Measurements from ENCODE around the gene MEF2A. TPM values are rescaled to one million over a fixed set of nuclear protein-coding genes. Genes with fewer than 3 reads are reported as not detected.
"Not testable (repeated sequence)": the region's sequence is repeated elsewhere in the genome, so short reads cannot be mapped to it uniquely, and the experiment has no call there.

MEF2A gene
- total and polyA plus RNA-seq, 2 donors: 27.4 to 32.4 TPM

- peak in 1 of 9 donors; percentile 19 for DNase-seq (ENCODE audit: low read depth in 6 of 9, low spot score in 9 of 9)
- H3K36me3 ChIP-seq (ENCODE audit: control insufficient read depth in 2 of 2, insufficient read depth in 2 of 2, low read length in 1 of 2): no peaks in the 10 kb centered on the region
- peak overlapping the region in 1 of 2 donors; percentile 27 for H3K27ac ChIP-seq (ENCODE audit: low read depth in 1 of 2, low read length in 1 of 2)
- H3K4me1 ChIP-seq (ENCODE audit: control insufficient read depth in 2 of 2, insufficient read depth in 2 of 2, low read length in 2 of 2): peaks cover 7 to 25% of the 10 kb centered on the region in 2 donors
- H3K9me3 ChIP-seq (ENCODE audit: control insufficient read depth in 2 of 2, insufficient read depth in 1 of 2, low read length in 1 of 2): peaks cover 0 to 4% of the 10 kb centered on the region in 2 donors
- no peaks in the 10 kb centered on the region for H3K27me3 ChIP-seq (ENCODE audit: control insufficient read depth in 2 of 2, insufficient read depth in 1 of 2, low read length in 1 of 2)
- WGBS: 89% methylated on average over 1 of the region's 1 CpG
- H3K4me3 ChIP-seq (ENCODE audit: low read length in 2 of 2): no peak overlapping the region
Measured at GRCh38 chr15:99734575-99734974, 168.8 kb downstream of the MEF2A start.

DNA sequence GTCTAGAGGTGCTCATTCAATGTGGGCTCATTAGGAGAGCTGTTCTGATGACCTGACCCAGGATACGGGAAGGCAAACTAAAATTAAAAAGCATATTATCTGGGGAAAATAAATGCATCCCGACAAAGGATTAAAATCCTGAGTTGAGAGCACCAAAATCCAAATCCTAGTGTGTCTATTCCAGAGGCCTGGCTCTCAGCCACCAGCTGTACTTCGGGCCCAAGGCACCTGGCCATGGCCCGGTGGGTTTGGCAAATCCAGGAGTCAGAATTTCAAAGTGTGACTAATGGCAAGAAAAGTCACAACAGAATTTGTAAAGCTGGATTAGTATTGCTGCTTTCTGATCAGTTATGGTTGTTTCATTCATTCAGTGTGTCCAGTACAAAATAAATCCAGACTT, 170.1 kb downstream of the MEF2A start:
- Histone ChIP-seq H3K27me3 (ENCODE audit: control insufficient read depth in 2 of 2, insufficient read depth in 1 of 2, low read length in 1 of 2) (no peaks in the 10 kb centered on the region), H3K4me1 (ENCODE audit: control insufficient read depth in 2 of 2, insufficient read depth in 2 of 2, low read length in 2 of 2) (peaks cover 7 to 25% of the 10 kb centered on the region in 2 donors), H3K9me3 (ENCODE audit: control insufficient read depth in 2 of 2, insufficient read depth in 1 of 2, low read length in 1 of 2) (peaks cover 0 to 4% of the 10 kb centered on the region in 2 donors), H3K36me3 (ENCODE audit: control insufficient read depth in 2 of 2, insufficient read depth in 2 of 2, low read length in 1 of 2) (no peaks in the 10 kb centered on the region), H3K27ac (ENCODE audit: low read depth in 1 of 2, low read length in 1 of 2) (no peak overlapping the region), H3K4me3 (ENCODE audit: low read length in 2 of 2) (no peak overlapping the region)
- no peak for DNase-seq (ENCODE audit: low read depth in 6 of 9, low spot score in 9 of 9)
- WGBS: 93% methylated on average over 4 of the region's 4 CpGs

DNA sequence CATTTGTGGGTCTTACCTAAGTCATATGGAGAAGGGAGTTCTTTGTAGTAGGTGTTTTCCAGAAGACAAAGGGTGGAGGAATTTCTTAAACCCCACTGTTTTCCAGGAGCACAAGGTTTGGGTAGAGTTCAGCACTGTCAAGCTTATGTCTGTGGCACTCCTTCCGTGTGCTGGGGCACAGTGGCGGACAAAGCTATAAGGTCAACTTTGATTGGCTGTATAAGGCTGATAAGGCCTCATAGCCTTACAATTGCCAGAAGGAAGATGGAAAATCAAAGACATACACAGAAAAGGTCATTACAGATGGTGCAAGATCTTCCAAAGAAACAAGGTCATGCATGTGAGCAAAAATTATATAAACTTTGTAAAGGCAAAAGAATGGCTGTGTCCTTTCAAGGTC, 170.9 kb downstream of the MEF2A start:
- Histone ChIP-seq H3K36me3 (ENCODE audit: control insufficient read depth in 2 of 2, insufficient read depth in 2 of 2, low read length in 1 of 2) (no peaks in the 10 kb centered on the region), H3K9me3 (ENCODE audit: control insufficient read depth in 2 of 2, insufficient read depth in 1 of 2, low read length in 1 of 2) (peaks cover 0 to 4% of the 10 kb centered on the region in 2 donors), H3K4me1 (ENCODE audit: control insufficient read depth in 2 of 2, insufficient read depth in 2 of 2, low read length in 2 of 2) (peaks cover 7 to 21% of the 10 kb centered on the region in 2 donors), H3K27ac (ENCODE audit: low read depth in 1 of 2, low read length in 1 of 2) (no peak overlapping the region), H3K4me3 (ENCODE audit: low read length in 2 of 2) (no peak overlapping the region), H3K27me3 (ENCODE audit: control insufficient read depth in 2 of 2, insufficient read depth in 1 of 2, low read length in 1 of 2) (no peaks in the 10 kb centered on the region)
- DNase-seq (ENCODE audit: low read depth in 6 of 9, low spot score in 9 of 9): no peak
- WGBS: 99% methylated on average over 2 of the region's 2 CpGs

DNA sequence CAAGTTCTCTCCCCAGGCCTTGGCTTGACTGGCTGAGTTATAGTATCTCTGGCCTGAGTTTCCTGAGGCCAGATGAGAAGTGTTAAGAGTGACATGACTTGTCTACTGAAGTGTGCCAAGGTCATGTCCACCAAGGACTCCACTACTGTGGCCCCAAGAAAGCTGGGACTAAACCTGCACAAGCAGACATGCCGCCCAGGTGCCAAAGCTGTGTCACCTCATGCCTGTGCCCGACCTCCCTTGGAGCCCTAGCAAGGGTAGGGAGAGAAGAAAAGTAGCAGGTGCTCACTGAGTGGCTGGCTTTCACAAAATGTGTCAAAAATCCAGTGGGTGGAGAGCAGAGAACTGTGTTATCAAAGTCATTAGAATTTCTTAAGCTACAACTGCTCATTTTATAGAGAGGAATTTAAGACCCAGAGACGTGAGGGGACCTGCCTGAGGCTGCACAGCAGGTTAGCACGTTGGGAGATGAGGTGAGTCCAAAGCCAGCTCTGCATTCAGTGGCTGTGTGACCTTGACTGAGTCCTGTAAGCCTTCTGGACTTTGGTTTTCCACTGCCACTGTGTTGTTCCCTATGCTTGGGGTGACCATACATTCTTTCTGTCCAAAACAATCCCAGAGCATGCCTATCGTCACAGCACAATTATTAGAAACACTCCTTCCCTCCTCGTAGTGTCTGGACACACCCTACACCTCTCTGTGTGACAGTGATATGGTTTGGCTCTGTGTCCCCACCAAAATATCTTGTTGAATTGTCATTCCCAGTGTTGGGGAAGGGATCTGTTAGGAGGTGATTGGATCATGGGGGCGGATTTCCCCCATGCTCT, 172.4 kb downstream of the MEF2A start:
- Histone ChIP-seq H3K4me3 (ENCODE audit: low read length in 2 of 2) (no peak overlapping the region), H3K9me3 (ENCODE audit: control insufficient read depth in 2 of 2, insufficient read depth in 1 of 2, low read length in 1 of 2) (peaks cover 0 to 4% of the 10 kb centered on the region in 2 donors), H3K27me3 (ENCODE audit: control insufficient read depth in 2 of 2, insufficient read depth in 1 of 2, low read length in 1 of 2) (no peaks in the 10 kb centered on the region), H3K36me3 (ENCODE audit: control insufficient read depth in 2 of 2, insufficient read depth in 2 of 2, low read length in 1 of 2) (no peaks in the 10 kb centered on the region), H3K27ac (ENCODE audit: low read depth in 1 of 2, low read length in 1 of 2) (no peak overlapping the region), H3K4me1 (ENCODE audit: control insufficient read depth in 2 of 2, insufficient read depth in 2 of 2, low read length in 2 of 2) (peaks cover 0 to 12% of the 10 kb centered on the region in 2 donors)
- no peak for DNase-seq (ENCODE audit: low read depth in 6 of 9, low spot score in 9 of 9)
- 95% methylated on average over 7 of the region's 7 CpGs for WGBS

DNA sequence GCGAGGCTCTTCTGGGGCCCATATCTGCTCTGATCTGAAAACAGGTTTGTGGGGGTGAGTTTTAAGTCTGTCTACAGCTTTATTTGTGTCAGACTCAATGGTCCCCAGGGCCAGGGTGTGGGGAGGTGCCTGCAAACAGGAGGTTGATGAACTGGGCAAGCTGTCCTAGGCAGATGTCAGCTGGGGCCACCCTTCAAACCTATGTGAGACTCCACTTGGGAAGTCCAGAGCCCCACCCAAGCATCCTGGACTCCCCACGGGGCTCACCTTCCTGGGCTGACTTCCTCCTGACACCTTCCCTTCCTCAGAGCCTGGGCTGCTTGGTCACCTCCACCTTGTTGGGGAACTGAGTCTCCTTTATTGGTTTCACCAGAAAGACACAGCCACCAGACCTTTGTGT, 176.1 kb downstream of the MEF2A start:
- H3K36me3 ChIP-seq (ENCODE audit: control insufficient read depth in 2 of 2, insufficient read depth in 2 of 2, low read length in 1 of 2): no peaks in the 10 kb centered on the region
- no peak for DNase-seq (ENCODE audit: low read depth in 6 of 9, low spot score in 9 of 9)
- no peaks in the 10 kb centered on the region for H3K27me3 ChIP-seq (ENCODE audit: control insufficient read depth in 2 of 2, insufficient read depth in 1 of 2, low read length in 1 of 2)
- H3K4me1 ChIP-seq (ENCODE audit: control insufficient read depth in 2 of 2, insufficient read depth in 2 of 2, low read length in 2 of 2): no peaks in the 10 kb centered on the region
- no peaks in the 10 kb centered on the region for H3K9me3 ChIP-seq (ENCODE audit: control insufficient read depth in 2 of 2, insufficient read depth in 1 of 2, low read length in 1 of 2)
- 77% methylated on average over 2 of the region's 2 CpGs for WGBS
- no peak overlapping the region for H3K27ac ChIP-seq (ENCODE audit: low read depth in 1 of 2, low read length in 1 of 2)
- H3K4me3 ChIP-seq (ENCODE audit: low read length in 2 of 2): no peak overlapping the region

DNA sequence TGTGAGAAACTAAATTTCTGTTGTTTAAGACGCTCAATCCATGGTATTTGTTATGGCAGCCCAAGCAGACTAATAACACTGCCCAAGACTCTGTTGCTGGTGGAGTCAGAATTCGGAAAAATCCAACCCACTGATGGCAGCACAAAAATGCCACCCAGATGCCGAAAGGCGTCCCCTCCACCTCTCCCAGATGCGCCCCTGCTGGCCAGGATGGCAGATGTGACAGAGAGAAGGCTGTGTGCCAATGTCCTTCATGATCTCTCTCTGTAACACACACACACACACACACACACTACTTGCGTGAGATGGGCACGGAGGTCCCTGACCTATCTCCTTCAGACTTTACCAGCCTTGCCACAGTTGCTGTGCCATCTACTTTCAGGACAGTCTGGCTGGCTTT, 178.4 kb downstream of the MEF2A start:
- no peaks in the 10 kb centered on the region for H3K9me3 ChIP-seq (ENCODE audit: control insufficient read depth in 2 of 2, insufficient read depth in 1 of 2, low read length in 1 of 2)
- 98% methylated on average over 7 of the region's 7 CpGs for WGBS
- H3K4me3 ChIP-seq (ENCODE audit: low read length in 2 of 2): no peak overlapping the region
- DNase-seq (ENCODE audit: low read depth in 6 of 9, low spot score in 9 of 9): no peak
- no peaks in the 10 kb centered on the region for H3K4me1 ChIP-seq (ENCODE audit: control insufficient read depth in 2 of 2, insufficient read depth in 2 of 2, low read length in 2 of 2)
- no peaks in the 10 kb centered on the region for H3K27me3 ChIP-seq (ENCODE audit: control insufficient read depth in 2 of 2, insufficient read depth in 1 of 2, low read length in 1 of 2)
- H3K27ac ChIP-seq (ENCODE audit: low read depth in 1 of 2, low read length in 1 of 2): no peak overlapping the region
- H3K36me3 ChIP-seq (ENCODE audit: control insufficient read depth in 2 of 2, insufficient read depth in 2 of 2, low read length in 1 of 2): no peaks in the 10 kb centered on the region

- H3K27ac ChIP-seq (ENCODE audit: low read depth in 1 of 2, low read length in 1 of 2): no peak overlapping the region
- 95% methylated on average over 9 of the region's 9 CpGs for WGBS
- H3K36me3 ChIP-seq (ENCODE audit: control insufficient read depth in 2 of 2, insufficient read depth in 2 of 2, low read length in 1 of 2): no peaks in the 10 kb centered on the region
- no peak for DNase-seq (ENCODE audit: low read depth in 6 of 9, low spot score in 9 of 9)
- no peak overlapping the region for H3K4me3 ChIP-seq (ENCODE audit: low read length in 2 of 2)
- no peaks in the 10 kb centered on the region for H3K9me3 ChIP-seq (ENCODE audit: control insufficient read depth in 2 of 2, insufficient read depth in 1 of 2, low read length in 1 of 2)
- no peaks in the 10 kb centered on the region for H3K4me1 ChIP-seq (ENCODE audit: control insufficient read depth in 2 of 2, insufficient read depth in 2 of 2, low read length in 2 of 2)
- no peaks in the 10 kb centered on the region for H3K27me3 ChIP-seq (ENCODE audit: control insufficient read depth in 2 of 2, insufficient read depth in 1 of 2, low read length in 1 of 2)
Measured at GRCh38 chr15:99745370-99746086, 179.7 kb downstream of the MEF2A start.

DNA sequence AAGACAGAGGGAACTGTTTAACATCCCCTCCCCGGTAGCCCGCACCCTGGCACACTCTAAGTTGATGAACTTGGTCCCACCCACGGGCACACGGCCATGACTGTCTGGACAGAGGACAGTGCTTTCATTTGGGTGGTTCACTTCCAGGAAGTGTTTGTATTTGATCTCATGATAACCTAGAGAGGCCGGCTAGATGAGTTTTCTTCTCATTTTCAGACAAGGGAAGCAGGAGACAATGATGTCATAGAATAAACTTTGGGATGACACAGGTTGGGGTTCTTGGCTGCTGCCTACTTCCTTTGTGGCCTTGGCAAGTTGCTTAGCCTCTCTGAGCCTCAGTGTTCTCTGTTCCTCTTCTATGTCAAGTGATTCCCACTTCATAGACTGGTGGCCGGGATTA, 183.6 kb downstream of the MEF2A start:
- DNase-seq (ENCODE audit: low read depth in 6 of 9, low spot score in 9 of 9): no peak
- peaks cover 0 to 4% of the 10 kb centered on the region in 2 donors for H3K4me1 ChIP-seq (ENCODE audit: control insufficient read depth in 2 of 2, insufficient read depth in 2 of 2, low read length in 2 of 2)
- 91% methylated on average over 6 of the region's 6 CpGs for WGBS
- H3K27me3 ChIP-seq (ENCODE audit: control insufficient read depth in 2 of 2, insufficient read depth in 1 of 2, low read length in 1 of 2): no peaks in the 10 kb centered on the region
- H3K9me3 ChIP-seq (ENCODE audit: control insufficient read depth in 2 of 2, insufficient read depth in 1 of 2, low read length in 1 of 2): no peaks in the 10 kb centered on the region
- no peak overlapping the region for H3K4me3 ChIP-seq (ENCODE audit: low read length in 2 of 2)
- H3K27ac ChIP-seq (ENCODE audit: low read depth in 1 of 2, low read length in 1 of 2): no peak overlapping the region
- no peaks in the 10 kb centered on the region for H3K36me3 ChIP-seq (ENCODE audit: control insufficient read depth in 2 of 2, insufficient read depth in 2 of 2, low read length in 1 of 2)

- H3K4me3 ChIP-seq (ENCODE audit: low read length in 2 of 2); DNase-seq (ENCODE audit: low read depth in 6 of 9, low spot score in 9 of 9); H3K36me3 ChIP-seq (ENCODE audit: control insufficient read depth in 2 of 2, insufficient read depth in 2 of 2, low read length in 1 of 2); H3K4me1 ChIP-seq (ENCODE audit: control insufficient read depth in 2 of 2, insufficient read depth in 2 of 2, low read length in 2 of 2); H3K27ac ChIP-seq (ENCODE audit: low read depth in 1 of 2, low read length in 1 of 2); H3K27me3 ChIP-seq (ENCODE audit: control insufficient read depth in 2 of 2, insufficient read depth in 1 of 2, low read length in 1 of 2); H3K9me3 ChIP-seq (ENCODE audit: control insufficient read depth in 2 of 2, insufficient read depth in 1 of 2, low read length in 1 of 2): not testable (repeated sequence)
- 93% methylated on average over 11 of the region's 11 CpGs for WGBS
Measured at GRCh38 chr15:99750326-99750725, 184.5 kb downstream of the MEF2A start.

All from thymus (tissue), 11 donors.